WTC11 (cell line): ENCODE measurements around the gene RBM20. TPM values are rescaled to one million over a fixed set of nuclear protein-coding genes. Genes with fewer than 3 reads are reported as not detected.
"Not testable (repeated sequence)": the region's sequence is repeated elsewhere in the genome, so short reads cannot be mapped to it uniquely, and the experiment has no call there.

Experiments used
- ATAC-seq: fragments of 200-7000 bp; cut with Tn5 transposase; 2 replicates; pipeline ENCODE4 v1.10.0; 2021; ENCODE audit warnings: mild to moderate bottlenecking, moderate library complexity
- CTCF ChIA-PET: fragments of 300-600 bp; sonication (Branson Sonifier 250); formaldehyde crosslinking; loops from one replicate; lab custom pipeline; 2021; ENCODE audit warnings: antibody characterized with exemption; lab: Charles Lee
- POLR2A ChIA-PET: fragments of 350-600 bp; sonication (Branson Sonifier 250); formaldehyde crosslinking; loops from one replicate; lab custom pipeline; 2021; ENCODE audit warnings: antibody characterized with exemption; lab: Charles Lee
- DNase-seq: peaks from one replicate; pipeline ENCODE4 v3.0.0; 2021; ENCODE audit warnings: low spot score
- H3K27ac Mint-ChIP-seq: 2 replicates; pipeline ENCODE4 v1.8.0; 2021; ENCODE audit warnings: mixed read lengths
- H3K27me3 Mint-ChIP-seq: 2 replicates; pipeline ENCODE4 v1.8.0; 2021; ENCODE audit warnings: low read depth, mild to moderate bottlenecking, moderate library complexity, mixed read lengths
- H3K36me3 Mint-ChIP-seq: 2 replicates; pipeline ENCODE4 v1.8.0; 2021; ENCODE audit warnings: mixed read lengths
- H3K4me1 Mint-ChIP-seq: 2 replicates; pipeline ENCODE4 v1.8.0; 2022; ENCODE audit warnings: mixed read lengths
- H3K4me3 Mint-ChIP-seq: 2 replicates; pipeline ENCODE4 v1.8.0; 2021; ENCODE audit warnings: mild to moderate bottlenecking, moderate library complexity, mixed read lengths
- H3K9me3 Mint-ChIP-seq: 2 replicates; pipeline ENCODE4 v1.8.0; 2021; ENCODE audit warnings: mixed read lengths
- ATF2 ChIP-seq: sonication (generic); formaldehyde crosslinking; IDR thresholded peaks from 2 replicates; pipeline ENCODE4 v1.8.1; 2022; ENCODE audit warnings: low read depth, missing genetic modification reagents, borderline replicate concordance
- CREB1 ChIP-seq: sonication (generic); formaldehyde crosslinking; IDR thresholded peaks from 2 replicates; pipeline ENCODE4 v1.8.0; 2023; ENCODE audit warnings: mild to moderate bottlenecking, missing genetic modification reagents
- CTCF ChIP-seq: fragments of 200-600 bp; IDR thresholded peaks from 2 replicates; pipeline ENCODE4 v1.8.0; 2022; ENCODE audit warnings: antibody characterized with exemption
- E2F5 ChIP-seq: sonication (generic); formaldehyde crosslinking; IDR thresholded peaks from 2 replicates; pipeline ENCODE4 v1.8.1; 2022; ENCODE audit warnings: mild to moderate bottlenecking, moderate library complexity, missing genetic modification reagents
- ESRRA ChIP-seq: sonication (generic); formaldehyde crosslinking; IDR thresholded peaks from 2 replicates; pipeline ENCODE4 v1.8.1; 2022; ENCODE audit warnings: mild to moderate bottlenecking, missing genetic modification reagents, borderline replicate concordance
- FOXK1 ChIP-seq: sonication (generic); formaldehyde crosslinking; IDR thresholded peaks from 2 replicates; pipeline ENCODE4 v1.8.0; 2022; ENCODE audit warnings: mild to moderate bottlenecking, moderate library complexity, missing genetic modification reagents
- IRF1 ChIP-seq: sonication (generic); formaldehyde crosslinking; IDR thresholded peaks from 2 replicates; pipeline ENCODE4 v1.8.0; 2023; ENCODE audit warnings: missing genetic modification reagents
- MXD4 ChIP-seq: fragments of 250-450 bp; sonication (Bioruptor Pico); IDR thresholded peaks from 2 replicates; pipeline ENCODE4 v1.8.0; 2021; ENCODE audit warnings: mild to moderate bottlenecking, moderate library complexity, borderline replicate concordance
- NFYB ChIP-seq: sonication (generic); formaldehyde crosslinking; conservative IDR thresholded peaks from 2 replicates; pipeline ENCODE4 v1.8.0; 2022; ENCODE audit warnings: low read depth, missing genetic modification reagents
- NR3C1 ChIP-seq: sonication (generic); formaldehyde crosslinking; conservative IDR thresholded peaks from 2 replicates; pipeline ENCODE4 v1.8.1; 2023; ENCODE audit warnings: low read depth, mild to moderate bottlenecking, missing genetic modification reagents
- RORB ChIP-seq: fragments of 250-450 bp; sonication (Bioruptor Pico); IDR thresholded peaks from 2 replicates; pipeline ENCODE4 v1.9.0; 2021; ENCODE audit warnings: mild to moderate bottlenecking
- SOX15 ChIP-seq: fragments of 250-450 bp; sonication (Bioruptor Pico); IDR thresholded peaks from 2 replicates; pipeline ENCODE4 v1.9.0; 2021; ENCODE audit warnings: mild to moderate bottlenecking
- STAT6 ChIP-seq: sonication (generic); formaldehyde crosslinking; conservative IDR thresholded peaks from 2 replicates; pipeline ENCODE4 v1.8.1; 2023; ENCODE audit warnings: mild to moderate bottlenecking, low read depth, missing genetic modification reagents, moderate library complexity
- ZBTB43 ChIP-seq: sonication (generic); formaldehyde crosslinking; IDR thresholded peaks from 2 replicates; pipeline ENCODE4 v1.8.1; 2023; ENCODE audit warnings: mild to moderate bottlenecking, missing genetic modification reagents
- ZNF219 ChIP-seq: sonication (generic); formaldehyde crosslinking; IDR thresholded peaks from 2 replicates; pipeline ENCODE4 v1.8.0; 2023; ENCODE audit warnings: missing genetic modification reagents, mild to moderate bottlenecking, borderline replicate concordance
- ZNF512 ChIP-seq: sonication (generic); formaldehyde crosslinking; IDR thresholded peaks from 2 replicates; pipeline ENCODE4 v1.8.1; 2022; ENCODE audit warnings: missing genetic modification reagents, borderline replicate concordance
- ZNF671 ChIP-seq: fragments of 250-450 bp; sonication (Bioruptor Pico); IDR thresholded peaks from 2 replicates; pipeline ENCODE4 v1.8.0; 2021; ENCODE audit warnings: mild to moderate bottlenecking
- total RNA-seq: library from RNA; stranded (reverse); gene quantifications from 3 replicates; pipeline ENCODE4 v1.2.3, GENCODE V29; 2021

Gene RBM20
- total RNA-seq, 1 experiment from 2014 or later: 0.52 TPM

- no peak for TF ChIP-seq IRF1
- TF ChIP-seq ZNF671 (CRISPR knock-in tag): no peak
- TF ChIP-seq MXD4 (CRISPR knock-in tag): no peak
These were observed 34.5 kb upstream of the RBM20 start (continued) for GRCh38 chr10:110609605-110610004.

- CTCF ChIA-PET: interaction anchor here (0.6 to 2.2 kb wide), 28 partner anchors 9 to 466 kb away, joined by 3 to 48 read pairs (median 4); partner anchors contain the start of genes BBIP1, RBM20, SHOC2 and SMNDC1
- DNase-seq: peak; percentile 50
- Mint-ChIP-seq H3K27me3 (no peaks in the 10 kb centered on the region), H3K9me3 (no peaks in the 10 kb centered on the region), H3K36me3 (peaks cover 7% of the 10 kb centered on the region; the same call in 1 of the 2 replicates), H3K4me1 (peaks cover 22% of the 10 kb centered on the region), H3K27ac (peak overlapping the region; percentile 1), H3K4me3 (no peak overlapping the region)
- POLR2A ChIA-PET: interaction anchor here (1.0 kb wide), 2 partner anchors 305 to 308 kb away, joined by 3 read pairs; partner anchors contain the start of gene SMNDC1
- no peak for TF ChIP-seq FOXK1 (CRISPR knock-in tag)
- TF ChIP-seq CTCF: peak; percentile 71
- TF ChIP-seq ZNF512: no peak
- ATAC-seq: peak; percentile 74
These were observed 33.8 kb upstream of the RBM20 start for GRCh38 chr10:110610308-110610774.

GRCh38 chr10:110610781-110611180, 33.4 kb upstream of the RBM20 start:
- not testable (repeated sequence) for H3K4me3 Mint-ChIP-seq, H3K27me3 Mint-ChIP-seq, H3K9me3 Mint-ChIP-seq, ATAC-seq, H3K36me3 Mint-ChIP-seq, DNase-seq
- Mint-ChIP-seq H3K4me1 (peaks cover 22% of the 10 kb centered on the region), H3K27ac (0 out of 2 replicates have a peak overlapping the region, but pooled peaks have one; percentile 1)
- ChIA-PET CTCF (interaction anchor here (0.6 to 2.2 kb wide), 28 partner anchors 8 to 465 kb away, joined by 3 to 48 read pairs (median 4); partner anchors contain the start of genes BBIP1, RBM20, SHOC2 and SMNDC1), POLR2A (interaction anchor here (1.0 kb wide), 2 partner anchors 306 to 308 kb away, joined by 3 read pairs; partner anchors contain the start of gene SMNDC1)

- no peaks in the 10 kb centered on the region for H3K36me3 Mint-ChIP-seq
- POLR2A ChIA-PET: no interaction called here
- H3K9me3 Mint-ChIP-seq: no peaks in the 10 kb centered on the region
- no peak overlapping the region for H3K4me3 Mint-ChIP-seq
- no peak for ATAC-seq
- DNase-seq: no peak
- H3K27me3 Mint-ChIP-seq: no peaks in the 10 kb centered on the region
- peaks cover 22% of the 10 kb centered on the region for H3K4me1 Mint-ChIP-seq
- CTCF ChIA-PET: interaction anchor here (0.7 to 2.2 kb wide), 4 partner anchors 12 to 60 kb away, joined by 3 to 18 read pairs (median 4); no protein-coding TSS in a partner anchor
- H3K27ac Mint-ChIP-seq: no peak overlapping the region
- TF ChIP-seq ZBTB43 (no peak), SOX15 (CRISPR knock-in tag) (no peak), RORB (CRISPR knock-in tag) (no peak), ZNF219 (CRISPR knock-in tag) (no peak), E2F5 (CRISPR knock-in tag) (no peak), CREB1 (CRISPR knock-in tag) (no peak), STAT6 (CRISPR knock-in tag) (no peak), NFYB (CRISPR knock-in tag) (no peak), ATF2 (CRISPR knock-in tag) (no peak), NR3C1 (CRISPR knock-in tag) (no peak), ESRRA (CRISPR knock-in tag) (no peak)
These were observed 32.0 kb upstream of the RBM20 start for GRCh38 chr10:110612087-110612486.
